ENCODE data around the gene TBK1.

Gene TBK1

GRCh38 chr12:64500394-64500793 lies 48.5 kb downstream of the TBK1 start:
- TF ChIP-seq, protein P1, sequence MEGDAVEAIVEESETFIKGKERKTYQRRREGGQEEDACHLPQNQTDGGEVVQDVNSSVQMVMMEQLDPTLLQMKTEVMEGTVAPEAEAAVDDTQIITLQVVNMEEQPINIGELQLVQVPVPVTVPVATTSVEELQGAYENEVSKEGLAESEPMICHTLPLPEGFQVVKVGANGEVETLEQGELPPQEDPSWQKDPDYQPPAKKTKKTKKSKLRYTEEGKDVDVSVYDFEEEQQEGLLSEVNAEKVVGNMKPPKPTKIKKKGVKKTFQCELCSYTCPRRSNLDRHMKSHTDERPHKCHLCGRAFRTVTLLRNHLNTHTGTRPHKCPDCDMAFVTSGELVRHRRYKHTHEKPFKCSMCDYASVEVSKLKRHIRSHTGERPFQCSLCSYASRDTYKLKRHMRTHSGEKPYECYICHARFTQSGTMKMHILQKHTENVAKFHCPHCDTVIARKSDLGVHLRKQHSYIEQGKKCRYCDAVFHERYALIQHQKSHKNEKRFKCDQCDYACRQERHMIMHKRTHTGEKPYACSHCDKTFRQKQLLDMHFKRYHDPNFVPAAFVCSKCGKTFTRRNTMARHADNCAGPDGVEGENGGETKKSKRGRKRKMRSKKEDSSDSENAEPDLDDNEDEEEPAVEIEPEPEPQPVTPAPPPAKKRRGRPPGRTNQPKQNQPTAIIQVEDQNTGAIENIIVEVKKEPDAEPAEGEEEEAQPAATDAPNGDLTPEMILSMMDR (IDR thresholded peaks at IDR 0.05; ENCODE audit: extremely low read depth, insufficient read depth, missing control alignments): no peak
- in situ Hi-C loops (cut with MboI; ENCODE audit: low pct_unique_long_range_greater_than_20kb, low sequenced_read_pairs, unreplicated experiment): no loop called here
- no peak for DNase-seq (ENCODE audit: low spot score)

GRCh38 chr12:64501486-64501885 lies 49.6 kb downstream of the TBK1 start:
- in situ Hi-C loops (cut with MboI; ENCODE audit: low pct_unique_long_range_greater_than_20kb, low sequenced_read_pairs, unreplicated experiment): no loop called here
- no peak for DNase-seq (ENCODE audit: low spot score)
- TF ChIP-seq, protein P1 (IDR thresholded peaks at IDR 0.05; ENCODE audit: extremely low read depth, insufficient read depth, missing control alignments): no peak

DNA sequence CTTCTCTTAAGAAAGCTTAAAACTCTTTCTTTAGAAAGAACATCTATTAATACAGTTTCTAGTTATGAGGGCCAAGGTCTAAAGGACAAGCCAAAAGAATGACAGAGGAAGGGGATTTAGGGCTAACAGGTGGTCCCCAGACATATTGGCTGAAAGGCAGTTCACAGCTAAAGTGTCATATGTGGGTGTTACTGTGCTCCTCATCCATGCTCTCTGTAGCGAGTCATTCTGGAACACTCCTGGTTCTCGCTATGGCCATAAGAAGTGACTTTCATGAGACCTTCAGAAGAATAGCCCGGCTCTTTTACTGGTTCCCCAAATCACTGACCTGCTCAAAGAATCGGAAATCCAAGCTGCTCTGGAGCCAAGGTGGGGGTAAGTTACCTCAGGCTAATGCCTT lies 55.0 kb downstream of the TBK1 start:
- TF ChIP-seq, protein P1 (IDR thresholded peaks at IDR 0.05; ENCODE audit: extremely low read depth, insufficient read depth, missing control alignments): no peak
- DNase-seq (ENCODE audit: low spot score): no peak
- in situ Hi-C loops (cut with MboI; ENCODE audit: low pct_unique_long_range_greater_than_20kb, low sequenced_read_pairs, unreplicated experiment): no loop called here

DNA sequence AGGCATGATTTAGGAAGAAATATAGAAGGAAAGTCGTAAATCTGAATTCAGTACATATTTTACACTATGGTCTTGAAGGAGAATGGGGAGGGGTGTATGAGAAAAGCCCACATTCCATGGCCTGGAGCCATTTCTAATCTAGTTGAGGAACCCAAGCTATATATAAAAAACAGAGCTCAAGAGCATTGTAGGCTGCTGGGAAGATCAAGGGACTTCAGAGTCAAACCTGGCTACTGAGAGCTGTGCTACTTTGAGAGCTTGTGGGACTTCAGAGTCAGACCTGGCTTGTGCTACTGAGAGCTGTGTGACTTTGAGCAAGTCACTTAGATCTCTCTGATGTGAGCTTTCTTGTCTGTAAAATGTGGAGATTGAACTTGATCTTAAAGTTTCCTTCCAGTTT lies 58.7 kb downstream of the TBK1 start:
- TF ChIP-seq, protein P1 (IDR thresholded peaks at IDR 0.05; ENCODE audit: extremely low read depth, insufficient read depth, missing control alignments): no peak
- in situ Hi-C loops (cut with MboI; ENCODE audit: low pct_unique_long_range_greater_than_20kb, low sequenced_read_pairs, unreplicated experiment): no loop called here
- no peak for DNase-seq (ENCODE audit: low spot score)

- in situ Hi-C loops (cut with MboI; ENCODE audit: low pct_unique_long_range_greater_than_20kb, low sequenced_read_pairs, unreplicated experiment): no loop called here
- DNase-seq (ENCODE audit: low spot score): no peak
- TF ChIP-seq, protein P1 (IDR thresholded peaks at IDR 0.05; ENCODE audit: extremely low read depth, insufficient read depth, missing control alignments): no peak
Measured at GRCh38 chr12:64518396-64518795, 66.5 kb downstream of the TBK1 start.

GRCh38 chr12:64521833-64522232 lies 69.9 kb downstream of the TBK1 start:
- in situ Hi-C loops (cut with MboI; ENCODE audit: low pct_unique_long_range_greater_than_20kb, low sequenced_read_pairs, unreplicated experiment): no loop called here
- TF ChIP-seq, protein P1 (IDR thresholded peaks at IDR 0.05; ENCODE audit: extremely low read depth, insufficient read depth, missing control alignments): no peak
- DNase-seq (ENCODE audit: low spot score): no peak

- no peak for DNase-seq (ENCODE audit: low spot score)
- TF ChIP-seq, protein P1 (IDR thresholded peaks at IDR 0.05; ENCODE audit: extremely low read depth, insufficient read depth, missing control alignments): no peak
- in situ Hi-C loops (cut with MboI; ENCODE audit: low pct_unique_long_range_greater_than_20kb, low sequenced_read_pairs, unreplicated experiment): no loop called here
Measured at GRCh38 chr12:64522316-64522715, 70.4 kb downstream of the TBK1 start.
